K562 (cell line): Measurements from ENCODE around the gene PHF1. TPM values are rescaled to one million over a fixed set of nuclear protein-coding genes. Genes with fewer than 3 reads are reported as not detected.

Experiments used
- PCBP2 ChIP-seq: fragments of 200-400 bp; formaldehyde crosslinking; IDR thresholded peaks from 2 replicates; pipeline ENCODE4 v1.6.1; 2018; ENCODE audit warnings: low read length, low read depth, mild to moderate bottlenecking, moderate library complexity; ENCODE audit not compliant: poor library complexity, severe bottlenecking
- POLR3A ChIP-seq: IDR thresholded peaks from 2 replicates; pipeline ENCODE4 v1.6.1; 2011; ENCODE audit warnings: borderline replicate concordance, mild to moderate bottlenecking, moderate library complexity; ENCODE audit not compliant: insufficient read length, insufficient read depth; ENCODE audit errors: extremely low read depth
- TCF7L2 ChIP-seq: fragments of 150-350 bp; IDR thresholded peaks from 2 replicates; pipeline ENCODE4 v1.6.1; 2016; ENCODE audit warnings: low read depth, mild to moderate bottlenecking, low read length, moderate library complexity
- polyA plus RNA-seq, 8 experiments: library from polyadenylated mRNA; depleted of rRNA in 4 of 8; stranded (reverse) in 5 of 8; unstranded in 3 of 8; fragments of >200 nt; fragmentation: Nextera tagmentation in 2 of 8; fragmentation: Illumina TruSeq in 1 of 8; extraction: Ambion mirVana in 2 of 8; extraction: Trizol in 1 of 8; gene quantifications; 2 replicates each; pipeline versions ENCODE4 v1.2.1 to v1.2.3, GENCODE V29; 2011 to 2014; ENCODE audit warnings: inconsistent platforms in 1 of 8, missing spikeins in 1 of 8
- total RNA-seq, 7 experiments: library from RNA; depleted of rRNA in 6 of 7; stranded (reverse); fragments of >200 nt in 6 of 7; fragmentation: Illumina TruSeq in 2 of 7; extraction: Trizol in 2 of 7; gene quantifications; 2 replicates each; pipeline versions ENCODE4 v1.2.1 to v1.2.3, GENCODE V29; 2011 to 2021; ENCODE audit warnings: low replicate concordance in 1 of 7
- TF ChIP-seq, protein P1 (sequence below), 2 experiments: fragments of 450-650 bp in 1 of 2; sonication (generic) in 1 of 2; formaldehyde crosslinking in 1 of 2; IDR thresholded peaks; 2 replicates each; pipeline versions ENCODE4 v1.7.1 to v1.9.0; 2016 to 2022; ENCODE audit warnings: inconsistent platforms in 1 of 2, mild to moderate bottlenecking in 1 of 2, missing genetic modification reagents in 1 of 2
- TF ChIP-seq, protein P2 (sequence below): fragments of 450-650 bp; IDR thresholded peaks from 2 replicates; pipeline ENCODE4 v1.6.1; 2017; ENCODE audit warnings: antibody characterized with exemption, mild to moderate bottlenecking
- TF ChIP-seq, protein P3 (sequence below), 2 experiments: fragments of 450-650 bp; conservative IDR thresholded peaks; 2 replicates each; pipeline ENCODE4 v1.6.1; 2017; ENCODE audit warnings: mild to moderate bottlenecking in 2 of 2, moderate library complexity in 2 of 2
- TF ChIP-seq, protein P4 (sequence below): fragments of 250-450 bp; sonication (Bioruptor Pico); IDR thresholded peaks from 2 replicates; pipeline ENCODE4 v1.8.0; 2022; ENCODE audit warnings: inconsistent platforms

PHF1 gene
- total and polyA plus RNA-seq, 9 of the 15 experiments (the other 6 are each of a cell fraction or from before 2014, with no cell fraction given): 3.7 to 64.2 (median 33.7) TPM

DNA sequence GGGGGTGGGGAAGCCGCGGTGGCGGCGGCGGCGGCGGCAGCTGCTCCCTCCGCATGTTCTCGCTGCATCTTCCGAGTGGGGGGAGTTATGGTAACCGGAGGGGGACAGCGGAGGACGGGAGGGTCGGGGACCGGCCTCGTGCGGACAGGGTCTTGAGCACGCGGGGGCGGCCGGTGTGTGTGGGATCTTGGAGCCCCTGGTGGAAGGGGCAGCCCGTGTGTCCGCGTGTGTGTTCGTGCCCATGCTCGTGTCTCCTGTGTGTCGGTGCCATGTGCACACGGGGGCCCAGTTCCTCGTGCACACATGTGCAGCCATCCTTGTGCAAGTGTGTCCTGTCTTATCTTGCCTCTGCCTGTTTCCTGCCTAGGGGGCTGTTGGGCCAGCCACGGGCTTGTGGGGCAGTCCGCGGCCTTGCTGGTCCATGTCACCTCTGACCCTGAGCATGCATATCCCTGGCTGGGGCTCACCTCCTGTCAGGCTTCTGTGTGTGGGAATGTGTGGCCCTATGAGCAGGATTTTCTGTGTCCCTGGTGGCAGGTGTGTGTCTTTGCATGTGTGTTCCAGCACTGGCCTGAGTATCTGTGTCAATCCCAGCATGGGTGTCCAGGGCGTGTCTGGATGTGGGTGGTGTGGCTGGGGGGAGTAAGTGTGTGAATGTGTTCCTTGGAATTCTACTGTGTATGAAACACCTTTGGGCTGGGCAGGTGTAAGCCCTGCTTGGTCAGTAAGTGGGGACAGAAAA lies 17.6 kb downstream of the PHF1 start (continued):
- TF ChIP-seq, protein P1, sequence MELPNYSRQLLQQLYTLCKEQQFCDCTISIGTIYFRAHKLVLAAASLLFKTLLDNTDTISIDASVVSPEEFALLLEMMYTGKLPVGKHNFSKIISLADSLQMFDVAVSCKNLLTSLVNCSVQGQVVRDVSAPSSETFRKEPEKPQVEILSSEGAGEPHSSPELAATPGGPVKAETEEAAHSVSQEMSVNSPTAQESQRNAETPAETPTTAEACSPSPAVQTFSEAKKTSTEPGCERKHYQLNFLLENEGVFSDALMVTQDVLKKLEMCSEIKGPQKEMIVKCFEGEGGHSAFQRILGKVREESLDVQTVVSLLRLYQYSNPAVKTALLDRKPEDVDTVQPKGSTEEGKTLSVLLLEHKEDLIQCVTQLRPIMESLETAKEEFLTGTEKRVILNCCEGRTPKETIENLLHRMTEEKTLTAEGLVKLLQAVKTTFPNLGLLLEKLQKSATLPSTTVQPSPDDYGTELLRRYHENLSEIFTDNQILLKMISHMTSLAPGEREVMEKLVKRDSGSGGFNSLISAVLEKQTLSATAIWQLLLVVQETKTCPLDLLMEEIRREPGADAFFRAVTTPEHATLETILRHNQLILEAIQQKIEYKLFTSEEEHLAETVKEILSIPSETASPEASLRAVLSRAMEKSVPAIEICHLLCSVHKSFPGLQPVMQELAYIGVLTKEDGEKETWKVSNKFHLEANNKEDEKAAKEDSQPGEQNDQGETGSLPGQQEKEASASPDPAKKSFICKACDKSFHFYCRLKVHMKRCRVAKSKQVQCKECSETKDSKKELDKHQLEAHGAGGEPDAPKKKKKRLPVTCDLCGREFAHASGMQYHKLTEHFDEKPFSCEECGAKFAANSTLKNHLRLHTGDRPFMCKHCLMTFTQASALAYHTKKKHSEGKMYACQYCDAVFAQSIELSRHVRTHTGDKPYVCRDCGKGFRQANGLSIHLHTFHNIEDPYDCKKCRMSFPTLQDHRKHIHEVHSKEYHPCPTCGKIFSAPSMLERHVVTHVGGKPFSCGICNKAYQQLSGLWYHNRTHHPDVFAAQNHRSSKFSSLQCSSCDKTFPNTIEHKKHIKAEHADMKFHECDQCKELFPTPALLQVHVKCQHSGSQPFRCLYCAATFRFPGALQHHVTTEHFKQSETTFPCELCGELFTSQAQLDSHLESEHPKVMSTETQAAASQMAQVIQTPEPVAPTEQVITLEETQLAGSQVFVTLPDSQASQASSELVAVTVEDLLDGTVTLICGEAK (IDR thresholded peaks at IDR 0.05): no peak; the same call in 1 of the 2 replicates
- TF ChIP-seq, protein P1 (CRISPR knock-in tag; IDR thresholded peaks at IDR 0.05): peak; percentile 75; the same call in 1 of the 2 replicates
- TF ChIP-seq, protein P2, sequence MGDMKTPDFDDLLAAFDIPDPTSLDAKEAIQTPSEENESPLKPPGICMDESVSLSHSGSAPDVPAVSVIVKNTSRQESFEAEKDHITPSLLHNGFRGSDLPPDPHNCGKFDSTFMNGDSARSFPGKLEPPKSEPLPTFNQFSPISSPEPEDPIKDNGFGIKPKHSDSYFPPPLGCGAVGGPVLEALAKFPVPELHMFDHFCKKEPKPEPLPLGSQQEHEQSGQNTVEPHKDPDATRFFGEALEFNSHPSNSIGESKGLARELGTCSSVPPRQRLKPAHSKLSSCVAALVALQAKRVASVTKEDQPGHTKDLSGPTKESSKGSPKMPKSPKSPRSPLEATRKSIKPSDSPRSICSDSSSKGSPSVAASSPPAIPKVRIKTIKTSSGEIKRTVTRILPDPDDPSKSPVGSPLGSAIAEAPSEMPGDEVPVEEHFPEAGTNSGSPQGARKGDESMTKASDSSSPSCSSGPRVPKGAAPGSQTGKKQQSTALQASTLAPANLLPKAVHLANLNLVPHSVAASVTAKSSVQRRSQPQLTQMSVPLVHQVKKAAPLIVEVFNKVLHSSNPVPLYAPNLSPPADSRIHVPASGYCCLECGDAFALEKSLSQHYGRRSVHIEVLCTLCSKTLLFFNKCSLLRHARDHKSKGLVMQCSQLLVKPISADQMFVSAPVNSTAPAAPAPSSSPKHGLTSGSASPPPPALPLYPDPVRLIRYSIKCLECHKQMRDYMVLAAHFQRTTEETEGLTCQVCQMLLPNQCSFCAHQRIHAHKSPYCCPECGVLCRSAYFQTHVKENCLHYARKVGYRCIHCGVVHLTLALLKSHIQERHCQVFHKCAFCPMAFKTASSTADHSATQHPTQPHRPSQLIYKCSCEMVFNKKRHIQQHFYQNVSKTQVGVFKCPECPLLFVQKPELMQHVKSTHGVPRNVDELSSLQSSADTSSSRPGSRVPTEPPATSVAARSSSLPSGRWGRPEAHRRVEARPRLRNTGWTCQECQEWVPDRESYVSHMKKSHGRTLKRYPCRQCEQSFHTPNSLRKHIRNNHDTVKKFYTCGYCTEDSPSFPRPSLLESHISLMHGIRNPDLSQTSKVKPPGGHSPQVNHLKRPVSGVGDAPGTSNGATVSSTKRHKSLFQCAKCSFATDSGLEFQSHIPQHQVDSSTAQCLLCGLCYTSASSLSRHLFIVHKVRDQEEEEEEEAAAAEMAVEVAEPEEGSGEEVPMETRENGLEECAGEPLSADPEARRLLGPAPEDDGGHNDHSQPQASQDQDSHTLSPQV: peak; percentile 97
- TF ChIP-seq, protein P3, sequence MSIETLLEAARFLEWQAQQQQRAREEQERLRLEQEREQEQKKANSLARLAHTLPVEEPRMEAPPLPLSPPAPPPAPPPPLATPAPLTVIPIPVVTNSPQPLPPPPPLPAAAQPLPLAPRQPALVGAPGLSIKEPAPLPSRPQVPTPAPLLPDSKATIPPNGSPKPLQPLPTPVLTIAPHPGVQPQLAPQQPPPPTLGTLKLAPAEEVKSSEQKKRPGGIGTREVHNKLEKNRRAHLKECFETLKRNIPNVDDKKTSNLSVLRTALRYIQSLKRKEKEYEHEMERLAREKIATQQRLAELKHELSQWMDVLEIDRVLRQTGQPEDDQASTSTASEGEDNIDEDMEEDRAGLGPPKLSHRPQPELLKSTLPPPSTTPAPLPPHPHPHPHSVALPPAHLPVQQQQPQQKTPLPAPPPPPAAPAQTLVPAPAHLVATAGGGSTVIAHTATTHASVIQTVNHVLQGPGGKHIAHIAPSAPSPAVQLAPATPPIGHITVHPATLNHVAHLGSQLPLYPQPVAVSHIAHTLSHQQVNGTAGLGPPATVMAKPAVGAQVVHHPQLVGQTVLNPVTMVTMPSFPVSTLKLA (conservative IDR thresholded peaks at IDR 0.05): peak; percentile 91 to 94
- TF ChIP-seq POLR3A (no peak), TCF7L2 (no peak), PCBP2 (no peak)
- TF ChIP-seq, protein P4, sequence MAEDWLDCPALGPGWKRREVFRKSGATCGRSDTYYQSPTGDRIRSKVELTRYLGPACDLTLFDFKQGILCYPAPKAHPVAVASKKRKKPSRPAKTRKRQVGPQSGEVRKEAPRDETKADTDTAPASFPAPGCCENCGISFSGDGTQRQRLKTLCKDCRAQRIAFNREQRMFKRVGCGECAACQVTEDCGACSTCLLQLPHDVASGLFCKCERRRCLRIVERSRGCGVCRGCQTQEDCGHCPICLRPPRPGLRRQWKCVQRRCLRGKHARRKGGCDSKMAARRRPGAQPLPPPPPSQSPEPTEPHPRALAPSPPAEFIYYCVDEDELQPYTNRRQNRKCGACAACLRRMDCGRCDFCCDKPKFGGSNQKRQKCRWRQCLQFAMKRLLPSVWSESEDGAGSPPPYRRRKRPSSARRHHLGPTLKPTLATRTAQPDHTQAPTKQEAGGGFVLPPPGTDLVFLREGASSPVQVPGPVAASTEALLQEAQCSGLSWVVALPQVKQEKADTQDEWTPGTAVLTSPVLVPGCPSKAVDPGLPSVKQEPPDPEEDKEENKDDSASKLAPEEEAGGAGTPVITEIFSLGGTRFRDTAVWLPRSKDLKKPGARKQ (CRISPR knock-in tag): no peak
